Measurements from ENCODE around the gene IQGAP2.

DNA sequence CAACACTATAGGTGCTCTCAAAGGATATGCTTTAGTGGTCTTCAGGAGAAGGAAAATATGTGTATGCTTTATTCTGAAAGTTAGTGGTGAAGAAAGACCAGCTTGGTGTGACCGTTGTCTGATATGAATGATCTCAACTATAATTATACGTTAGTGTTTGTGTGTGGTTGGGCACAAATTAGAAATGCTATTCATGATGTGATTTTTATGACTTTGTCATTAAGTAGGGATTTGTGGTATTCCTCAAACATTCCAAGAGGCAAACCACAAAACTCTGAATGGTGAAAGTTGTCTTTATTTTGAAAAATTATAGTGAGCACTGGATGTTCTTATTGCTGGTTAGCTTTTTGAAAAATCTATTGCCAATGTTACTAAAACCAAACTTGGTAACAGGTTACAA lies 306.7 kb downstream of the IQGAP2 start:
- TF ChIP-seq, protein P1, sequence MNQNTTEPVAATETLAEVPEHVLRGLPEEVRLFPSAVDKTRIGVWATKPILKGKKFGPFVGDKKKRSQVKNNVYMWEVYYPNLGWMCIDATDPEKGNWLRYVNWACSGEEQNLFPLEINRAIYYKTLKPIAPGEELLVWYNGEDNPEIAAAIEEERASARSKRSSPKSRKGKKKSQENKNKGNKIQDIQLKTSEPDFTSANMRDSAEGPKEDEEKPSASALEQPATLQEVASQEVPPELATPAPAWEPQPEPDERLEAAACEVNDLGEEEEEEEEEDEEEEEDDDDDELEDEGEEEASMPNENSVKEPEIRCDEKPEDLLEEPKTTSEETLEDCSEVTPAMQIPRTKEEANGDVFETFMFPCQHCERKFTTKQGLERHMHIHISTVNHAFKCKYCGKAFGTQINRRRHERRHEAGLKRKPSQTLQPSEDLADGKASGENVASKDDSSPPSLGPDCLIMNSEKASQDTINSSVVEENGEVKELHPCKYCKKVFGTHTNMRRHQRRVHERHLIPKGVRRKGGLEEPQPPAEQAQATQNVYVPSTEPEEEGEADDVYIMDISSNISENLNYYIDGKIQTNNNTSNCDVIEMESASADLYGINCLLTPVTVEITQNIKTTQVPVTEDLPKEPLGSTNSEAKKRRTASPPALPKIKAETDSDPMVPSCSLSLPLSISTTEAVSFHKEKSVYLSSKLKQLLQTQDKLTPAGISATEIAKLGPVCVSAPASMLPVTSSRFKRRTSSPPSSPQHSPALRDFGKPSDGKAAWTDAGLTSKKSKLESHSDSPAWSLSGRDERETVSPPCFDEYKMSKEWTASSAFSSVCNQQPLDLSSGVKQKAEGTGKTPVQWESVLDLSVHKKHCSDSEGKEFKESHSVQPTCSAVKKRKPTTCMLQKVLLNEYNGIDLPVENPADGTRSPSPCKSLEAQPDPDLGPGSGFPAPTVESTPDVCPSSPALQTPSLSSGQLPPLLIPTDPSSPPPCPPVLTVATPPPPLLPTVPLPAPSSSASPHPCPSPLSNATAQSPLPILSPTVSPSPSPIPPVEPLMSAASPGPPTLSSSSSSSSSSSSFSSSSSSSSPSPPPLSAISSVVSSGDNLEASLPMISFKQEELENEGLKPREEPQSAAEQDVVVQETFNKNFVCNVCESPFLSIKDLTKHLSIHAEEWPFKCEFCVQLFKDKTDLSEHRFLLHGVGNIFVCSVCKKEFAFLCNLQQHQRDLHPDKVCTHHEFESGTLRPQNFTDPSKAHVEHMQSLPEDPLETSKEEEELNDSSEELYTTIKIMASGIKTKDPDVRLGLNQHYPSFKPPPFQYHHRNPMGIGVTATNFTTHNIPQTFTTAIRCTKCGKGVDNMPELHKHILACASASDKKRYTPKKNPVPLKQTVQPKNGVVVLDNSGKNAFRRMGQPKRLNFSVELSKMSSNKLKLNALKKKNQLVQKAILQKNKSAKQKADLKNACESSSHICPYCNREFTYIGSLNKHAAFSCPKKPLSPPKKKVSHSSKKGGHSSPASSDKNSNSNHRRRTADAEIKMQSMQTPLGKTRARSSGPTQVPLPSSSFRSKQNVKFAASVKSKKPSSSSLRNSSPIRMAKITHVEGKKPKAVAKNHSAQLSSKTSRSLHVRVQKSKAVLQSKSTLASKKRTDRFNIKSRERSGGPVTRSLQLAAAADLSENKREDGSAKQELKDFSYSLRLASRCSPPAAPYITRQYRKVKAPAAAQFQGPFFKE (tag by site-specific recombination; IDR thresholded peaks at IDR 0.05; ENCODE audit: borderline replicate concordance): no peak
- no peak for TF ChIP-seq ZNF701 (tag by site-specific recombination; IDR thresholded peaks at IDR 0.05)

All from HEK293 (cell line).